OCI-LY1 (cell line): ENCODE results near the gene INTS3.

Source experiments
- H2AFZ ChIP-seq: fragments of 200-600 bp; sonication (generic), shearing (Covaris generic); 2 replicates; pipeline ENCODE4 v1.6.0; 2014; ENCODE audit warnings: antibody characterized with exemption, mild to moderate bottlenecking, low read length
- H3F3A ChIP-seq: fragments of 200-600 bp; sonication (generic), shearing (Covaris generic); 2 replicates; pipeline ENCODE4 v1.6.0; 2014; ENCODE audit warnings: mild to moderate bottlenecking, antibody characterized with exemption, low read length, moderate library complexity; ENCODE audit not compliant: insufficient read depth
- H3K27ac ChIP-seq: fragments of 200-600 bp; sonication (generic); 2 replicates; pipeline ENCODE4 v1.5.1; 2014; ENCODE audit warnings: low read length, mixed run types, mild to moderate bottlenecking, low read depth; ENCODE audit not compliant: poor library complexity, severe bottlenecking
- H3K27me3 ChIP-seq: fragments of 200-600 bp; sonication (generic); 2 replicates; pipeline ENCODE4 v1.6.0; 2014; ENCODE audit warnings: antibody characterized with exemption, mild to moderate bottlenecking, low read length, moderate library complexity; ENCODE audit not compliant: insufficient read depth
- H3K36me3 ChIP-seq: fragments of 200-600 bp; sonication (generic); 2 replicates; pipeline ENCODE4 v1.6.1; 2014; ENCODE audit warnings: mild to moderate bottlenecking, antibody characterized with exemption, low read length, moderate library complexity, mixed read lengths; ENCODE audit not compliant: insufficient read depth
- H3K4me1 ChIP-seq: fragments of 200-600 bp; sonication (generic); 2 replicates; pipeline ENCODE4 v1.5.1; 2014; ENCODE audit warnings: mild to moderate bottlenecking, low read length, moderate library complexity; ENCODE audit not compliant: insufficient read depth, severe bottlenecking
- H3K4me2 ChIP-seq: fragments of 200-600 bp; sonication (generic), shearing (Covaris generic); 2 replicates; pipeline ENCODE4 v1.6.1; 2014; ENCODE audit warnings: low read length
- H3K4me3 ChIP-seq: fragments of 200-600 bp; sonication (generic); 2 replicates; pipeline ENCODE4 v1.5.1; 2014; ENCODE audit warnings: low read length, low read depth, mild to moderate bottlenecking, mixed read lengths; ENCODE audit not compliant: poor library complexity, severe bottlenecking
- H3K79me2 ChIP-seq: fragments of 200-600 bp; shearing (Covaris generic); 2 replicates; pipeline ENCODE4 v1.6.1; 2016; ENCODE audit warnings: mixed run types, low read length, mixed read lengths; ENCODE audit not compliant: insufficient read depth
- H3K9ac ChIP-seq: fragments of 200-600 bp; sonication (generic), shearing (Covaris generic); 2 replicates; pipeline ENCODE4 v1.6.1; 2014; ENCODE audit warnings: mild to moderate bottlenecking, low read length, mixed read lengths
- H3K9me2 ChIP-seq: fragments of 200-600 bp; sonication (generic), shearing (Covaris generic); 2 replicates; pipeline ENCODE4 v1.6.1; 2014; ENCODE audit warnings: low read depth, mild to moderate bottlenecking, low read length, mixed read lengths
- H3K9me3 ChIP-seq: fragments of 200-600 bp; shearing (Covaris generic); 2 replicates; pipeline ENCODE4 v1.6.1; 2014; ENCODE audit warnings: low read length, mixed read lengths
- H4K20me1 ChIP-seq: fragments of 200-600 bp; sonication (generic), shearing (Covaris generic); 2 replicates; pipeline ENCODE4 v1.6.0; 2016; ENCODE audit warnings: mild to moderate bottlenecking, low read length; ENCODE audit not compliant: insufficient read depth
- EZH2 ChIP-seq: fragments of 200-600 bp; sonication (generic), shearing (Covaris generic); IDR thresholded peaks from 2 replicates; pipeline ENCODE4 v1.8.0; 2017; ENCODE audit warnings: borderline replicate concordance, mixed run types, mild to moderate bottlenecking, antibody characterized with exemption, low read length, moderate library complexity, mixed read lengths
- TF ChIP-seq, protein P1 (sequence below): fragments of 200-600 bp; sonication (generic), shearing (Covaris generic); IDR thresholded peaks from 2 replicates; pipeline ENCODE4 v1.5.1; 2017; ENCODE audit warnings: mild to moderate bottlenecking, antibody characterized with exemption, low read length, moderate library complexity, mixed read lengths

The INTS3 gene, protein sequence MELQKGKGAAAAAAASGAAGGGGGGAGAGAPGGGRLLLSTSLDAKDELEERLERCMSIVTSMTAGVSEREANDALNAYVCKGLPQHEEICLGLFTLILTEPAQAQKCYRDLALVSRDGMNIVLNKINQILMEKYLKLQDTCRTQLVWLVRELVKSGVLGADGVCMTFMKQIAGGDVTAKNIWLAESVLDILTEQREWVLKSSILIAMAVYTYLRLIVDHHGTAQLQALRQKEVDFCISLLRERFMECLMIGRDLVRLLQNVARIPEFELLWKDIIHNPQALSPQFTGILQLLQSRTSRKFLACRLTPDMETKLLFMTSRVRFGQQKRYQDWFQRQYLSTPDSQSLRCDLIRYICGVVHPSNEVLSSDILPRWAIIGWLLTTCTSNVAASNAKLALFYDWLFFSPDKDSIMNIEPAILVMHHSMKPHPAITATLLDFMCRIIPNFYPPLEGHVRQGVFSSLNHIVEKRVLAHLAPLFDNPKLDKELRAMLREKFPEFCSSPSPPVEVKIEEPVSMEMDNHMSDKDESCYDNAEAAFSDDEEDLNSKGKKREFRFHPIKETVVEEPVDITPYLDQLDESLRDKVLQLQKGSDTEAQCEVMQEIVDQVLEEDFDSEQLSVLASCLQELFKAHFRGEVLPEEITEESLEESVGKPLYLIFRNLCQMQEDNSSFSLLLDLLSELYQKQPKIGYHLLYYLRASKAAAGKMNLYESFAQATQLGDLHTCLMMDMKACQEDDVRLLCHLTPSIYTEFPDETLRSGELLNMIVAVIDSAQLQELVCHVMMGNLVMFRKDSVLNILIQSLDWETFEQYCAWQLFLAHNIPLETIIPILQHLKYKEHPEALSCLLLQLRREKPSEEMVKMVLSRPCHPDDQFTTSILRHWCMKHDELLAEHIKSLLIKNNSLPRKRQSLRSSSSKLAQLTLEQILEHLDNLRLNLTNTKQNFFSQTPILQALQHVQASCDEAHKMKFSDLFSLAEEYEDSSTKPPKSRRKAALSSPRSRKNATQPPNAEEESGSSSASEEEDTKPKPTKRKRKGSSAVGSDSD

GRCh38 chr1:153727463-153728304 lies at the start of gene INTS3:
Gene INTS3, plus strand, starts transcription at chr1:153728050. Its CDS starts 585 bp downstream, at chr1:153728635.
- no peaks in the 10 kb centered on the region for H3K9me3 ChIP-seq
- 0 out of 2 replicates have a peak, but pooled peaks cover 7% of the 10 kb centered on the region for H3K36me3 ChIP-seq
- H3K27ac ChIP-seq: peak within 1 kb of the TSS; percentile 78
- H2AFZ ChIP-seq: no peak within 1 kb of the TSS
- H3K27me3 ChIP-seq: no peaks in the 10 kb centered on the region
- peak within 1 kb of the TSS; percentile 100 for H3K9ac ChIP-seq
- peak within 1 kb of the TSS; percentile 100 for H3K4me3 ChIP-seq
- H3K4me2 ChIP-seq: peak within 1 kb of the TSS; percentile 100
- 0 out of 2 replicates have a peak, but pooled peaks cover 4% of the 10 kb centered on the region for H3F3A ChIP-seq
- H3K9me2 ChIP-seq: no peaks in the 10 kb centered on the region
- no peaks in the 10 kb centered on the region for H4K20me1 ChIP-seq
- H3K4me1 ChIP-seq: peaks cover 39% of the 10 kb centered on the region
- H3K79me2 ChIP-seq: peaks cover 11% of the 10 kb centered on the region; the same call in 1 of the 2 replicates
- TF ChIP-seq, protein P1, sequence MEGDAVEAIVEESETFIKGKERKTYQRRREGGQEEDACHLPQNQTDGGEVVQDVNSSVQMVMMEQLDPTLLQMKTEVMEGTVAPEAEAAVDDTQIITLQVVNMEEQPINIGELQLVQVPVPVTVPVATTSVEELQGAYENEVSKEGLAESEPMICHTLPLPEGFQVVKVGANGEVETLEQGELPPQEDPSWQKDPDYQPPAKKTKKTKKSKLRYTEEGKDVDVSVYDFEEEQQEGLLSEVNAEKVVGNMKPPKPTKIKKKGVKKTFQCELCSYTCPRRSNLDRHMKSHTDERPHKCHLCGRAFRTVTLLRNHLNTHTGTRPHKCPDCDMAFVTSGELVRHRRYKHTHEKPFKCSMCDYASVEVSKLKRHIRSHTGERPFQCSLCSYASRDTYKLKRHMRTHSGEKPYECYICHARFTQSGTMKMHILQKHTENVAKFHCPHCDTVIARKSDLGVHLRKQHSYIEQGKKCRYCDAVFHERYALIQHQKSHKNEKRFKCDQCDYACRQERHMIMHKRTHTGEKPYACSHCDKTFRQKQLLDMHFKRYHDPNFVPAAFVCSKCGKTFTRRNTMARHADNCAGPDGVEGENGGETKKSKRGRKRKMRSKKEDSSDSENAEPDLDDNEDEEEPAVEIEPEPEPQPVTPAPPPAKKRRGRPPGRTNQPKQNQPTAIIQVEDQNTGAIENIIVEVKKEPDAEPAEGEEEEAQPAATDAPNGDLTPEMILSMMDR: no peak
- no peak for TF ChIP-seq EZH2

DNA sequence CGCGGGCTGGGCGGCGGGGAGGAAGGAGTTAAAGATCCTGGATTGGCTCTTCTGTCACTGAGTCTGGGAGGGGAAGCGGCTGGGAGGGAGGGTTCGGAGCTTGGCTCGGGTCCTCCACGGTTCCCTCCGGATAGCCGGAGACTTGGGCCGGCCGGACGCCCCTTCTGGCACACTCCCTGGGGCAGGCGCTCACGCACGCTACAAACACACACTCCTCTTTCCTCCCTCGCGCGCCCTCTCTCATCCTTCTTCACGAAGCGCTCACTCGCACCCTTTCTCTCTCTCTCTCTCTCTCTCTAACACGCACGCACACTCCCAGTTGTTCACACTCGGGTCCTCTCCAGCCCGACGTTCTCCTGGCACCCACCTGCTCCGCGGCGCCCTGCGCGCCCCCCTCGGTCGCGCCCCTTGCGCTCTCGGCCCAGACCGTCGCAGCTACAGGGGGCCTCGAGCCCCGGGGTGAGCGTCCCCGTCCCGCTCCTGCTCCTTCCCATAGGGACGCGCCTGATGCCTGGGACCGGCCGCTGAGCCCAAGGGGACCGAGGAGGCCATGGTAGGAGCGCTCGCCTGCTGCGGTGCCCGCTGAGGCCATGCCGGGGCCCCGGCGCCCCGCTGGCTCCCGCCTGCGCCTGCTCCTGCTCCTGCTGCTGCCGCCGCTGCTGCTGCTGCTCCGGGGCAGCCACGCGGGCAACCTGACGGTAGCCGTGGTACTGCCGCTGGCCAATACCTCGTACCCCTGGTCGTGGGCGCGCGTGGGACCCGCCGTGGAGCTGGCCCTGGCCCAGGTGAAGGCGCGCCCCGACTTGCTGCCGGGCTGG lies 49.1 kb upstream of the INTS3 start, which contains the start of gene NPR1:
Gene NPR1 (plus strand): TSS at position 170 of the 818 bp plus-strand sequence. CDS start 421 bp downstream, at position 591.
- Histone ChIP-seq H3K9me2 (no peaks in the 10 kb centered on the region), H3K79me2 (no peaks in the 10 kb centered on the region), H3K4me1 (no peaks in the 10 kb centered on the region), H4K20me1 (no peaks in the 10 kb centered on the region), H3K9me3 (no peaks in the 10 kb centered on the region), H3K4me2 (no peak within 1 kb of the TSS; the same call in 1 of the 2 replicates), H3K9ac (no peak within 1 kb of the TSS), H3F3A (no peaks in the 10 kb centered on the region), H3K36me3 (no peaks in the 10 kb centered on the region), H3K27me3 (no peaks in the 10 kb centered on the region; the same call in 1 of the 2 replicates), H2AFZ (no peak within 1 kb of the TSS), H3K27ac (no peak within 1 kb of the TSS), H3K4me3 (no peak within 1 kb of the TSS)
- no peak for TF ChIP-seq EZH2
- TF ChIP-seq, protein P1: no peak
